ENCODE measurements around the gene KMT2B. TPM values are rescaled to one million over a fixed set of nuclear protein-coding genes. Genes with fewer than 3 reads are reported as not detected.

KMT2B gene
- total and polyA plus RNA-seq, 2 experiments from 2014 or later: 15.8 to 49.8 TPM

DNA sequence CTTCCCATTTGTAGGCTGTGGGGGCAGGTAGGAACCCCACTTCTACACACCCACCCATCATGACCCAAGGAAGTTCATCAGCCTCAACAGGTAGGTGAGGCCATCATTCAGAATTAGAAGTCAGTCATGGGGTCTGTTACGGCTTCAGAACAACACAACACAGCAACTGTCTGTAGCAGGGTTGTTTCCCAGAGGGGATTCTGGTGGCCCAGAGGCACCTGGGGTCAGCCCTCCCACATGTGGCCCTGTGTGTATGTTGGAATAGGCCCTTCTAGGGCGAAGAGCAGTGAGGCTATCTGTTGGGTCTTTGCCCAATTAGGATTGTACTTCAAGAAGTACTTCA lies 21.1 kb downstream of the KMT2B start:
- TF ChIP-seq REST (IDR thresholded peaks at IDR 0.05; ENCODE audit: unreplicated experiment) (no peak), NANOG (IDR thresholded peaks at IDR 0.05; ENCODE audit: borderline replicate concordance) (no peak), CREB1 (CRISPR knock-in tag; IDR thresholded peaks at IDR 0.05; ENCODE audit: low read depth) (no peak), ZNF114 (CRISPR knock-in tag; IDR thresholded peaks at IDR 0.05) (no peak), EZH2 (IDR thresholded peaks at IDR 0.05; ENCODE audit: low read depth, unreplicated experiment) (no peak), ZNF331 (CRISPR knock-in tag; IDR thresholded peaks at IDR 0.05; ENCODE audit: low read depth) (no peak), STAT1 (IDR thresholded peaks at IDR 0.05; ENCODE audit: unreplicated experiment) (no peak), EZH2phosphoT487 (IDR thresholded peaks at IDR 0.05; ENCODE audit: unreplicated experiment) (no peak), CTCF (conservative IDR thresholded peaks at IDR 0.05; ENCODE audit: low read depth in 2 of 2) (no peak), JUNB (IDR thresholded peaks at IDR 0.05; ENCODE audit: unreplicated experiment) (no peak), POLR2AphosphoS5 (IDR thresholded peaks at IDR 0.05; ENCODE audit: low read depth) (no peak)
- TF ChIP-seq, protein P1, sequence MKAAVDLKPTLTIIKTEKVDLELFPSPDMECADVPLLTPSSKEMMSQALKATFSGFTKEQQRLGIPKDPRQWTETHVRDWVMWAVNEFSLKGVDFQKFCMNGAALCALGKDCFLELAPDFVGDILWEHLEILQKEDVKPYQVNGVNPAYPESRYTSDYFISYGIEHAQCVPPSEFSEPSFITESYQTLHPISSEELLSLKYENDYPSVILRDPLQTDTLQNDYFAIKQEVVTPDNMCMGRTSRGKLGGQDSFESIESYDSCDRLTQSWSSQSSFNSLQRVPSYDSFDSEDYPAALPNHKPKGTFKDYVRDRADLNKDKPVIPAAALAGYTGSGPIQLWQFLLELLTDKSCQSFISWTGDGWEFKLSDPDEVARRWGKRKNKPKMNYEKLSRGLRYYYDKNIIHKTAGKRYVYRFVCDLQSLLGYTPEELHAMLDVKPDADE (IDR thresholded peaks at IDR 0.05): no peak
- TF ChIP-seq, protein P2, sequence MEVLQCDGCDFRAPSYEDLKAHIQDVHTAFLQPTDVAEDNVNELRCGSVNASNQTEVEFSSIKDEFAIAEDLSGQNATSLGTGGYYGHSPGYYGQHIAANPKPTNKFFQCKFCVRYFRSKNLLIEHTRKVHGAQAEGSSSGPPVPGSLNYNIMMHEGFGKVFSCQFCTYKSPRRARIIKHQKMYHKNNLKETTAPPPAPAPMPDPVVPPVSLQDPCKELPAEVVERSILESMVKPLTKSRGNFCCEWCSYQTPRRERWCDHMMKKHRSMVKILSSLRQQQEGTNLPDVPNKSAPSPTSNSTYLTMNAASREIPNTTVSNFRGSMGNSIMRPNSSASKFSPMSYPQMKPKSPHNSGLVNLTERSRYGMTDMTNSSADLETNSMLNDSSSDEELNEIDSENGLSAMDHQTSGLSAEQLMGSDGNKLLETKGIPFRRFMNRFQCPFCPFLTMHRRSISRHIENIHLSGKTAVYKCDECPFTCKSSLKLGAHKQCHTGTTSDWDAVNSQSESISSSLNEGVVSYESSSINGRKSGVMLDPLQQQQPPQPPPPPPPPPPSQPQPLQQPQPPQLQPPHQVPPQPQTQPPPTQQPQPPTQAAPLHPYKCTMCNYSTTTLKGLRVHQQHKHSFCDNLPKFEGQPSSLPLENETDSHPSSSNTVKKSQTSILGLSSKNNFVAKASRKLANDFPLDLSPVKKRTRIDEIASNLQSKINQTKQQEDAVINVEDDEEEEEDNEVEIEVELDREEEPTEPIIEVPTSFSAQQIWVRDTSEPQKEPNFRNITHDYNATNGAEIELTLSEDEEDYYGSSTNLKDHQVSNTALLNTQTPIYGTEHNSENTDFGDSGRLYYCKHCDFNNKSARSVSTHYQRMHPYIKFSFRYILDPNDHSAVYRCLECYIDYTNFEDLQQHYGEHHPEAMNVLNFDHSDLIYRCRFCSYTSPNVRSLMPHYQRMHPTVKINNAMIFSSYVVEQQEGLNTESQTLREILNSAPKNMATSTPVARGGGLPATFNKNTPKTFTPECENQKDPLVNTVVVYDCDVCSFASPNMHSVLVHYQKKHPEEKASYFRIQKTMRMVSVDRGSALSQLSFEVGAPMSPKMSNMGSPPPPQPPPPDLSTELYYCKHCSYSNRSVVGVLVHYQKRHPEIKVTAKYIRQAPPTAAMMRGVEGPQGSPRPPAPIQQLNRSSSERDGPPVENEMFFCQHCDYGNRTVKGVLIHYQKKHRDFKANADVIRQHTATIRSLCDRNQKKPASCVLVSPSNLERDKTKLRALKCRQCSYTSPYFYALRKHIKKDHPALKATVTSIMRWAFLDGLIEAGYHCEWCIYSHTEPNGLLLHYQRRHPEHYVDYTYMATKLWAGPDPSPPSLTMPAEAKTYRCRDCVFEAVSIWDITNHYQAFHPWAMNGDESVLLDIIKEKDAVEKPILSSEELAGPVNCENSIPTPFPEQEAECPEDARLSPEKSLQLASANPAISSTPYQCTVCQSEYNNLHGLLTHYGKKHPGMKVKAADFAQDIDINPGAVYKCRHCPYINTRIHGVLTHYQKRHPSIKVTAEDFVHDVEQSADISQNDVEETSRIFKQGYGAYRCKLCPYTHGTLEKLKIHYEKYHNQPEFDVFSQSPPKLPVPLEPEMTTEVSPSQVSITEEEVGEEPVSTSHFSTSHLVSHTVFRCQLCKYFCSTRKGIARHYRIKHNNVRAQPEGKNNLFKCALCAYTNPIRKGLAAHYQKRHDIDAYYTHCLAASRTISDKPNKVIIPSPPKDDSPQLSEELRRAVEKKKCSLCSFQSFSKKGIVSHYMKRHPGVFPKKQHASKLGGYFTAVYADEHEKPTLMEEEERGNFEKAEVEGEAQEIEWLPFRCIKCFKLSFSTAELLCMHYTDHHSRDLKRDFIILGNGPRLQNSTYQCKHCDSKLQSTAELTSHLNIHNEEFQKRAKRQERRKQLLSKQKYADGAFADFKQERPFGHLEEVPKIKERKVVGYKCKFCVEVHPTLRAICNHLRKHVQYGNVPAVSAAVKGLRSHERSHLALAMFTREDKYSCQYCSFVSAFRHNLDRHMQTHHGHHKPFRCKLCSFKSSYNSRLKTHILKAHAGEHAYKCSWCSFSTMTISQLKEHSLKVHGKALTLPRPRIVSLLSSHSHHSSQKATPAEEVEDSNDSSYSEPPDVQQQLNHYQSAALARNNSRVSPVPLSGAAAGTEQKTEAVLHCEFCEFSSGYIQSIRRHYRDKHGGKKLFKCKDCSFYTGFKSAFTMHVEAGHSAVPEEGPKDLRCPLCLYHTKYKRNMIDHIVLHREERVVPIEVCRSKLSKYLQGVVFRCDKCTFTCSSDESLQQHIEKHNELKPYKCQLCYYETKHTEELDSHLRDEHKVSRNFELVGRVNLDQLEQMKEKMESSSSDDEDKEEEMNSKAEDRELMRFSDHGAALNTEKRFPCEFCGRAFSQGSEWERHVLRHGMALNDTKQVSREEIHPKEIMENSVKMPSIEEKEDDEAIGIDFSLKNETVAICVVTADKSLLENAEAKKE (CRISPR knock-in tag; IDR thresholded peaks at IDR 0.05): no peak
- Histone ChIP-seq H3K79me2 (replicated peaks; ENCODE audit: insufficient read depth) (no peaks in the 10 kb centered on the region), H3K27me3 (ENCODE audit: insufficient read depth) (no peaks in the 10 kb centered on the region), H3K27ac (ENCODE audit: low read depth) (no peak overlapping the region), H3F3A (replicated peaks; ENCODE audit: low read depth) (peaks cover 10% of the 10 kb centered on the region), H3K9me2 (ENCODE audit: insufficient read depth) (no peaks in the 10 kb centered on the region), H3K36me3 (ENCODE audit: insufficient read depth) (peaks cover 4% of the 10 kb centered on the region; the same call in 1 of the 2 replicates), H3K4me2 (no peak overlapping the region), H3K4me1 (ENCODE audit: insufficient read depth) (peaks cover 4% of the 10 kb centered on the region; the same call in 1 of the 2 replicates), H4K20me1 (replicated peaks; ENCODE audit: insufficient read depth) (no peaks in the 10 kb centered on the region; the same call in 1 of the 2 replicates), H2AFZ (no peak overlapping the region), H3K4me3 (no peak overlapping the region)
- no peak for ATAC-seq
- H3K4me3 Mint-ChIP-seq: no peak overlapping the region; the same call in 2 of the 3 replicates
- peaks cover 6% of the 10 kb centered on the region for H3K27me3 Mint-ChIP-seq (ENCODE audit: insufficient read depth, low read depth, poor library complexity)
- peaks cover 51% of the 10 kb centered on the region for H3K36me3 Mint-ChIP-seq (ENCODE audit: low read depth)
- DNase-seq (ENCODE audit: low spot score): no peak
- H3K4me1 Mint-ChIP-seq: peaks cover 5% of the 10 kb centered on the region
- no peak overlapping the region for H3K27ac Mint-ChIP-seq
- no peaks in the 10 kb centered on the region; the same call in 2 of the 3 replicates for H3K9me3 Mint-ChIP-seq
